Body of pancreas (tissue), 4 donors: ENCODE results near the gene HMCN1. TPM values are rescaled to one million over a fixed set of nuclear protein-coding genes. Genes with fewer than 3 reads are reported as not detected.

Source experiments
- ATAC-seq: fragments of 150-250 bp; one replicate; pipeline ENCODE4 v1.9.1; 2016
- DNase-seq, 4 donors: peaks; one replicate each; pipeline ENCODE4 v3.0.0-alpha.2; 2019
- H3K27ac ChIP-seq, 4 donors: fragments of 200-600 bp; sonication (generic); 1 replicate in 3 of 4; 2 replicates in 1 of 4; pipeline versions ENCODE4 v1.5.1 to v1.6.1; 2016 to 2019; ENCODE audit warnings: mild to moderate bottlenecking in 1 of 4, mixed read lengths in 1 of 4, moderate library complexity in 1 of 4
- H3K27me3 ChIP-seq, 2 donors: fragments of 200-600 bp; sonication (generic); one replicate each; pipeline ENCODE4 v1.6.0; 2016; ENCODE audit warnings: mild to moderate bottlenecking in 1 of 2
- H3K36me3 ChIP-seq, 2 donors: fragments of 200-600 bp; sonication (generic); replicated peaks in 1 of 2; 2 replicates each; pipeline ENCODE4 v1.5.1; 2016; ENCODE audit warnings: low read depth in 2 of 2; ENCODE audit not compliant: insufficient read depth in 1 of 2
- H3K4me1 ChIP-seq: fragments of 200-600 bp; sonication (generic); one replicate; pipeline ENCODE4 v1.6.0; 2016
- H3K4me3 ChIP-seq, 2 donors: fragments of 200-600 bp; sonication (generic); 1 replicate in 1 of 2; 2 replicates in 1 of 2; pipeline ENCODE4 v1.5.1; 2016 to 2019
- H3K9me3 ChIP-seq, 3 donors: fragments of 200-600 bp; sonication (generic); 1 replicate in 2 of 3; 2 replicates in 1 of 3; pipeline ENCODE4 v1.5.1; 2016
- CTCF ChIP-seq, 7 experiments: fragments of 450-650 bp in 4 of 7; fragments of 200-600 bp in 3 of 7; sonication (generic) in 3 of 7; IDR thresholded peaks; one replicate each; pipeline ENCODE4 v1.5.1; 2016 to 2019; ENCODE audit warnings: antibody characterized with exemption in 7 of 7
- POLR2A ChIP-seq, 3 donors: fragments of 450-650 bp; IDR thresholded peaks; one replicate each; pipeline ENCODE4 v1.6.1; 2016; ENCODE audit warnings: antibody characterized with exemption in 3 of 3, mild to moderate bottlenecking in 2 of 3
- WGBS, 2 donors: methylation state at CpG; one replicate each; pipeline ENCODE4 v1.1.5; 2017; 5-methylcytosine and 5-hydroxymethylcytosine counted together
- intact Hi-C: fragments of 100-400 bp; cut with DNase I; formaldehyde crosslinking; loops from one replicate; pipeline ENCODE4 v1.15.1; 2023
- total RNA-seq, 2 donors: library from RNA; depleted of rRNA; stranded (reverse); fragments of >200 nt; gene quantifications; one replicate each; pipeline ENCODE4 v1.1.0, GENCODE V29; 2016

HMCN1 gene
- total RNA-seq, 2 donors from 2014 or later, result 2.1 to 2.3 TPM

- intact Hi-C loops, result no loop called here
- H3K27ac ChIP-seq, result no peak overlapping the region
- DNase-seq, result no peak
- H3K4me1 ChIP-seq, result no peaks in the 10 kb centered on the region
- H3K27me3 ChIP-seq, result no peaks in the 10 kb centered on the region
- H3K36me3 ChIP-seq, result no peaks in the 10 kb centered on the region
- H3K9me3 ChIP-seq, result no peaks in the 10 kb centered on the region
- TF ChIP-seq POLR2A (IDR thresholded peaks at IDR 0.05) (no peak), CTCF (IDR thresholded peaks at IDR 0.05) (no peak)
- ATAC-seq, result no peak
- WGBS, 2 donors, result 71 to 73% methylated on average over 2 of the region's 2 CpGs
- H3K4me3 ChIP-seq, result no peak overlapping the region
Measured at GRCh38 chr1:186193224-186193623, 459.0 kb downstream of the HMCN1 start.

- no peaks in the 10 kb centered on the region for H3K4me1 ChIP-seq
- intact Hi-C loops, result no loop called here
- 65 to 91% methylated on average over 2 of the region's 2 CpGs for WGBS, 2 donors
- H3K9me3 ChIP-seq, result no peaks in the 10 kb centered on the region
- no peaks in the 10 kb centered on the region for H3K27me3 ChIP-seq
- no peaks in the 10 kb centered on the region for H3K36me3 ChIP-seq
- TF ChIP-seq POLR2A (IDR thresholded peaks at IDR 0.05) (no peak), CTCF (IDR thresholded peaks at IDR 0.05) (no peak)
- no peak overlapping the region for H3K27ac ChIP-seq
- ATAC-seq, result no peak
- DNase-seq, result no peak
- no peak overlapping the region for H3K4me3 ChIP-seq
Measured at GRCh38 chr1:186194107-186194756, 460.0 kb downstream of the HMCN1 start.

GRCh38 chr1:186195377-186195931 lies 461.3 kb downstream of the HMCN1 start:
- ATAC-seq, result no peak
- intact Hi-C loops, result no loop called here
- TF ChIP-seq POLR2A (IDR thresholded peaks at IDR 0.05) (no peak), CTCF (IDR thresholded peaks at IDR 0.05) (no peak)
- Histone ChIP-seq H3K27me3 (no peaks in the 10 kb centered on the region), H3K4me3 (no peak overlapping the region), H3K4me1 (no peaks in the 10 kb centered on the region), H3K9me3 (no peaks in the 10 kb centered on the region), H3K36me3 (no peaks in the 10 kb centered on the region), H3K27ac (no peak overlapping the region)
- WGBS, 2 donors, result 34 to 58% methylated on average over 1 to 3 of the region's 3 CpGs
- no peak for DNase-seq

- no peaks in the 10 kb centered on the region for H3K4me1 ChIP-seq
- H3K9me3 ChIP-seq, result no peaks in the 10 kb centered on the region
- H3K27me3 ChIP-seq, result no peaks in the 10 kb centered on the region
- 86 to 90% methylated on average over 5 of the region's 5 CpGs for WGBS, 2 donors
- DNase-seq (peak in 3 of 4 donors; percentile 24 to 51 (median 25)), ATAC-seq (peak; percentile 67)
- intact Hi-C loops, result no loop called here
- no peak overlapping the region for H3K27ac ChIP-seq
- no peak overlapping the region for H3K4me3 ChIP-seq
- no peaks in the 10 kb centered on the region for H3K36me3 ChIP-seq
- no peak for TF ChIP-seq POLR2A (IDR thresholded peaks at IDR 0.05)
- TF ChIP-seq CTCF (IDR thresholded peaks at IDR 0.05), result no peak
Measured at GRCh38 chr1:186202271-186202764, 468.1 kb downstream of the HMCN1 start.

- H3K27ac ChIP-seq, result no peak overlapping the region
- TF ChIP-seq POLR2A (IDR thresholded peaks at IDR 0.05) (no peak), CTCF (IDR thresholded peaks at IDR 0.05) (no peak)
- 46 to 64% methylated on average over 2 of the region's 2 CpGs for WGBS, 2 donors
Measured at GRCh38 chr1:186202776-186203175, 468.6 kb downstream of the HMCN1 start.

More at GRCh38 chr1:186202776-186203175, 468.6 kb downstream of the HMCN1 start:
- DNase-seq, result no peak
- no peaks in the 10 kb centered on the region for H3K4me1 ChIP-seq
- no peaks in the 10 kb centered on the region for H3K9me3 ChIP-seq
- no peak overlapping the region for H3K4me3 ChIP-seq
- ATAC-seq, result no peak
- intact Hi-C loops, result no loop called here
- no peaks in the 10 kb centered on the region for H3K27me3 ChIP-seq
- no peaks in the 10 kb centered on the region for H3K36me3 ChIP-seq
